Measurements from ENCODE around the gene SH3RF3. TPM values are rescaled to one million over a fixed set of nuclear protein-coding genes. Genes with fewer than 3 reads are reported as not detected.

Gene SH3RF3
- total and polyA plus RNA-seq, 2 of the 13 experiments (the other 11 are each of a cell fraction or from before 2014, with no cell fraction given), result 0.04 TPM; not detected in 1

GRCh38 chr2:109406301-109406700 lies 277.3 kb downstream of the SH3RF3 start:
- Histone ChIP-seq H3K27ac (ENCODE audit: extremely low read length, insufficient read depth, low read length) (no peak overlapping the region), H2AFZ (ENCODE audit: low read length) (no peak overlapping the region), H3K4me1 (ENCODE audit: insufficient read depth, low read length) (no peaks in the 10 kb centered on the region), H4K20me1 (ENCODE audit: insufficient read depth, low read length) (no peaks in the 10 kb centered on the region; the same call in 1 of the 2 replicates), H3K9ac (ENCODE audit: insufficient read depth, low read depth, low read length) (no peak overlapping the region), H3K36me3 (replicated peaks in 1 of 2; ENCODE audit: control insufficient read depth in 1 of 2, insufficient read depth in 2 of 2, low read length in 2 of 2) (no peaks in the 10 kb centered on the region), H3K9me3 (ENCODE audit: low read length) (no peaks in the 10 kb centered on the region), H3K27me3 (ENCODE audit: control insufficient read depth in 1 of 2, insufficient read depth in 2 of 2, low read length in 2 of 2) (peaks cover 2 to 18% of the 10 kb centered on the region in 2 experiments; a peak in 3 of 5 replicates), H3K4me3 (replicated peaks in 1 of 3; ENCODE audit: insufficient read depth in 1 of 3, low read depth in 2 of 3, low read length in 3 of 3) (no peak overlapping the region), H3K4me2 (ENCODE audit: low read depth, low read length) (no peak overlapping the region), H3K79me2 (ENCODE audit: insufficient read depth, low read length) (no peaks in the 10 kb centered on the region)
- 62% methylated on average over 8 of the region's 8 CpGs for WGBS (ENCODE audit: low lambda C conversion rate)
- DNase-seq (ENCODE audit: low spot score) (no peak), ATAC-seq (no peak), FAIRE-seq (no peak)
- in situ Hi-C loops (cut with HindIII; ENCODE audit: extremely low pct_ligation_motif_present, low pct_unique_long_range_greater_than_20kb) (no loop called here), intact Hi-C loops (cut with micrococcal nuclease; ENCODE audit: unreplicated experiment) (no loop called here)
- ChIA-PET POLR2A (no interaction called here), CTCF (ENCODE audit: low intra/inter-chr PET ratio, low total read pairs) (no interaction called here)
- TF ChIP-seq SNAPC5 (CRISPR knock-in tag; IDR thresholded peaks at IDR 0.05; ENCODE audit: borderline replicate concordance) (no peak), PRDM4 (CRISPR knock-in tag; IDR thresholded peaks at IDR 0.05; ENCODE audit: borderline replicate concordance) (no peak), GTF3A (CRISPR knock-in tag; conservative IDR thresholded peaks at IDR 0.05) (no peak)
- no TSS peak for BruUV-seq (replicated peaks)

GRCh38 chr2:109407276-109408042 lies 278.5 kb downstream of the SH3RF3 start:
- POLR2A ChIA-PET, result no interaction called here
- no peak for ATAC-seq
- in situ Hi-C loops (cut with HindIII; ENCODE audit: extremely low pct_ligation_motif_present, low pct_unique_long_range_greater_than_20kb) (no loop called here), intact Hi-C loops (cut with micrococcal nuclease; ENCODE audit: unreplicated experiment) (no loop called here)
- no peak overlapping the region for H3K27ac ChIP-seq (ENCODE audit: extremely low read length, insufficient read depth, low read length)
- no peak overlapping the region for H3K4me3 ChIP-seq (replicated peaks in 1 of 3; ENCODE audit: insufficient read depth in 1 of 3, low read depth in 2 of 3, low read length in 3 of 3)
- TF ChIP-seq MED1 (CRISPR knock-in tag; IDR thresholded peaks at IDR 0.05) (no peak), ZNF207 (IDR thresholded peaks at IDR 0.05; ENCODE audit: borderline replicate concordance) (no peak), AHR (CRISPR knock-in tag; IDR thresholded peaks at IDR 0.05) (no peak), PTBP1 (IDR thresholded peaks at IDR 0.05; ENCODE audit: low read depth, low read length, poor library complexity, severe bottlenecking) (no peak), HINFP (CRISPR knock-in tag; IDR thresholded peaks at IDR 0.05; ENCODE audit: low read depth) (no peak), PRPF4 (IDR thresholded peaks at IDR 0.05; ENCODE audit: low read depth, low read length, poor library complexity, severe bottlenecking) (no peak), ZNF878 (CRISPR knock-in tag; IDR thresholded peaks at IDR 0.05) (no peak)
- TF ChIP-seq, protein P1, sequence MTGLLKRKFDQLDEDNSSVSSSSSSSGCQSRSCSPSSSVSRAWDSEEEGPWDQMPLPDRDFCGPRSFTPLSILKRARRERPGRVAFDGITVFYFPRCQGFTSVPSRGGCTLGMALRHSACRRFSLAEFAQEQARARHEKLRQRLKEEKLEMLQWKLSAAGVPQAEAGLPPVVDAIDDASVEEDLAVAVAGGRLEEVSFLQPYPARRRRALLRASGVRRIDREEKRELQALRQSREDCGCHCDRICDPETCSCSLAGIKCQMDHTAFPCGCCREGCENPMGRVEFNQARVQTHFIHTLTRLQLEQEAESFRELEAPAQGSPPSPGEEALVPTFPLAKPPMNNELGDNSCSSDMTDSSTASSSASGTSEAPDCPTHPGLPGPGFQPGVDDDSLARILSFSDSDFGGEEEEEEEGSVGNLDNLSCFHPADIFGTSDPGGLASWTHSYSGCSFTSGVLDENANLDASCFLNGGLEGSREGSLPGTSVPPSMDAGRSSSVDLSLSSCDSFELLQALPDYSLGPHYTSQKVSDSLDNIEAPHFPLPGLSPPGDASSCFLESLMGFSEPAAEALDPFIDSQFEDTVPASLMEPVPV (CRISPR knock-in tag; IDR thresholded peaks at IDR 0.05), result no peak
- no TSS peak for BruUV-seq (replicated peaks)
- H3K9me3 ChIP-seq (ENCODE audit: low read length), result no peaks in the 10 kb centered on the region
- CTCF ChIA-PET (ENCODE audit: low intra/inter-chr PET ratio, low total read pairs), result no interaction called here
- peaks cover 2 to 18% of the 10 kb centered on the region in 2 experiments; a peak in 3 of 5 replicates for H3K27me3 ChIP-seq (ENCODE audit: control insufficient read depth in 1 of 2, insufficient read depth in 2 of 2, low read length in 2 of 2)
- 12% methylated on average over 7 of the region's 7 CpGs for whole genome bisulfite sequencing (ENCODE audit: low lambda C conversion rate)
- H3K36me3 ChIP-seq (replicated peaks in 1 of 2; ENCODE audit: control insufficient read depth in 1 of 2, insufficient read depth in 2 of 2, low read length in 2 of 2), result no peaks in the 10 kb centered on the region
- no peak for FAIRE-seq
- DNase-seq (ENCODE audit: low spot score), result no peak
- no peaks in the 10 kb centered on the region for H3K4me1 ChIP-seq (ENCODE audit: insufficient read depth, low read length)
- no peak overlapping the region for H3K9ac ChIP-seq (ENCODE audit: insufficient read depth, low read depth, low read length)
- no peaks in the 10 kb centered on the region for H4K20me1 ChIP-seq (ENCODE audit: insufficient read depth, low read length)
- H3K79me2 ChIP-seq (ENCODE audit: insufficient read depth, low read length), result no peaks in the 10 kb centered on the region
- H3K4me2 ChIP-seq (ENCODE audit: low read depth, low read length), result no peak overlapping the region
- no peak overlapping the region for H2AFZ ChIP-seq (ENCODE audit: low read length)
